ENCODE data around the gene PPM1F.

The PPM1F gene

DNA sequence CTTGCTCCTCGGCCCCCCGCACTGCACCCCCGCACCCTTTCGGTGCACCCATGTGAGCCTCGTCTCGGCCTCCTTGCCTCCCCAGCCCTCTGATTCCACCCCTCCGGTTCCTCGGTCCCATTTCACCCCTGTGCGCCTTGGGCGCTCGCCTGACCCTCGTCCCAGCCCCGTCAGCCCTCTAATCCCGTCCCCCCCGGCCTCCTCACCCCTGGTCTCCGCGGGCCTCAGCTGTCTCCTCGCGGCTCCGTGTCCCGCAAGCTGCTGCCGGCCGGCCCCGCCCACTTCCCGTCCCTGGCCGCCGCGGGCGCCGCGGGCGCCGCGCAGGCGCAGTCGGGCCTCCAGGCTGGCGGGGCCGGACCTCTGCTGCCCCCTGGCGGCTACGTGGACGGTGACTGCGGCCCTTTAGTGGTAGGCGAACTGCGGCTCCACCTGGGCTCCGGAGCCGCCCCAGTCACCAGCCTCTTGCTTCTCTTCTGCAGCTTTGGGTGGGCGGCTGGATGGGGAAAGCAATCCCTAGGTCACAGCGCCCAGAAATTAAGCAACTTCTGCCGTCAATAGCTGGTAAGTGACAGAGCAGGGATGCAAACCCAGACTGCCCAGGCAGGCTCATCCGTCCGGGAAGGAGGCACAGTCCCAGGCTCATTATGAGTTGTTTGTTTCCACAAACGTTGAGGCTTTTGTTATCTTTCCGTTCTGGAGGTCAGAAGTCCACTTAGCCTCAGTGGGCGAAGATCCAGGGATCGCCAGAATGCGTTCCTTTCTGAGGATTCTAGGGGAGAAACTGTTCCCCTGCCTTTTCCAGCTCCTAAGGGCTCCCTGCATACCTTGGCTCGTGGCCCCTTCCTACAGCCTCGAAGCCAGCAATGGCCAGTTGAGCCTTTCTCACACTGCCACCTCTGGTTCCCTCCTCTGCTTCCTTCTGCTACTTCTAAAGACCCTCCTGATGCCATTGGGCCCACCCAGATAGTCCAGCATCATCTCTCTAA lies at the start of gene PPM1F:
TSS of gene PPM1F (minus strand) at position 263 of the 986 bp plus-strand sequence. CDS start 6,800 bp downstream, outside the sequence.
- DNase-seq, result no peak

DNA sequence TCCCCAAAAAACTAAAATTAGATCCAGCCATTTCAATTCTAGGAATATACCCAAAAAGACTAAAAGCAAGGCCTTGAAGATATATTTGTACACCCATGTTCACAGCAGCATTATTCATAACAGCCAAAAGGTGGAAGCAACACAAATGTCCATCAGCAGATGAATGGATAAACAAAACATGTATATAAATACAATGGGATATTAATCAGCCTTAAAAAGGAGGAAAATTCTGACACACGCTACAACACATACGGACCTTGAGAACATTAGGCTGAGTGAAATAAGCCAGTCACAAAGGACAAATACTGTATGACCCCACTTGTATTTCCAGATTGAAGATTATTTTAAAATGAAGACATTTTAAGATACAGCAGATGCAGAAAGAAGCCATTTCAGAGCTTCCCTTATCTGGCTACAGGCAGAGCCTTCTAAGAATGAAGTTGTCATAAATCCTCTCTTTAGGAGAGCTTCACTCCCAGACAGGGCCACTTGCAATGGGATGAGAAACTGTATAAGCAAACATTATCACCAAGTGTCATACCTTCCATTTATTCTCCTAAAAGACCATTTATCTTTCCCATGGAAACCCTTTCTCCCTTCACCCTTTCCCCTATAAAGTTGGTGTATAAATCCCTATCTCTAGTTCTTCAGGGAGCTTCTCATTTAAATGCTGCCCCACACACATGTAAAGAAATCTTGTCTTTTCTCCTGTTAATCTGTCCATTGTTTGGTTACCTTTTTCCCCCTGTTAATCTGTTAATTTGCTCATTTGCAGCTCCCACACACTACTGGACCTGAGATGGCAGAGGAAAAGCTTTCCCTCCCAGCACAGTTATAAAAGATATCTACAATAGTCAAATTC lies 49.2 kb upstream of the PPM1F start:
- DNase-seq, result no peak

DNA sequence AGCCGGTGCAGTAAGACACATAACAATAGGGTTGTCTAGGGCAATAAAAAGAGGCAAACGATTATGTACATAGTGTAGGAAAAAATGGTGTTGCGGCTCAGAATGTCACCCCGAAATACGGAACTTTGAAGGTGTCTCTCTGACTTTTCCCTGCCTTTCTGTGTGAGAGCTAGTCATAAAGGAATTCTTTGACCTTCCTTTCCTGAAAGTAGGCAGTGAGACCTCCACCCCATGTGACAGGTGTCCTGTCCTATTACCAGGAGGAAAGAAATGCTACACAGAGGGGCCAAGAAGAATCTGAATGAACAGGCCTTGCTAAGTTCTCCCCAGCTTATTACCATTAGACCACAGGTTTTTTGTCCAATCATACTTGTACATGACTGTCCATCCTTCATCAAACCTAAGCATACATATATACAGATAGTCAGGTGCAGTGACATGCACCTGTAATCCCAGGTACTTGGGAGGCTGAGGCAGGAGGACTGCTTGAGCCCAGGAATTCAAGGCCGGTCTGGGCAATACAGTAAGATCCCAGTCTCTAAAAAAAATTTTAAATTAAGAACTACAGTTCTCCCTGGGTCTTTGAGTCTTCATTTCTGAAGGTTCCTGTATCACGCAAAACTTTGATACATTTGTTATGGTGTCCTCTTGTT lies 46.1 kb upstream of the PPM1F start:
- no peak for DNase-seq

- DNase-seq, result no peak
Measured at GRCh38 chr22:21996175-21996720, 43.6 kb upstream of the PPM1F start.

- no peak for DNase-seq
Measured at GRCh38 chr22:21995660-21996059, 43.0 kb upstream of the PPM1F start.

DNA sequence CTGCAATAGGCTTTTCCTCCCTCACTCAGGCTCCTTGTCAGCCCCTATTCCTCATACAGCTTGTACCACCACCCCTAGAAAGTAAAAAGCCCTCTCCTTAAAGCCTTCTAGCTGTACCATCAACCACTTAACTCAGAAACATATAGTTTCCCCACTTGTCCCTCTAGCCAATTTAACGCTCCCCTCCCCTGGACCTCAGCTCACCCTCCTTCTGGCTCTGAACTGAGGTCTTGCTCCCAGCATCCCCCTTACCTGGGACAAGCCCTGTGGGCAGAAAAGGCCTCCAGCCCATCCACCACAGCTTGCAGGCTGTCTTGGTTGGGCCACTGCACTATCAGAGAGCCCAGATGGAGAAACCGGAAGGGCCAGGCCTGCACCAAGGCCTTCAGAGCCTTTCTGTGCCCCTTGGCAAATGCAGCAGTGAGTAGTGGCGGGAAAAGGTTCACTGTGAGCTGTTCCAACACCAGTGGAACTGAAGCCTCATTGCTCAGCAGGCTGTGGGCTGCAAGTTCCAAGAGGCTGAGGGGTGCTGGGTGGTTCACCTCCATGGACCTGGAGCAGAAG lies 42.3 kb upstream of the PPM1F start:
- no peak for DNase-seq

GRCh38 chr22:21992593-21993237 lies 40.1 kb upstream of the PPM1F start:
- DNase-seq, result no peak

DNA sequence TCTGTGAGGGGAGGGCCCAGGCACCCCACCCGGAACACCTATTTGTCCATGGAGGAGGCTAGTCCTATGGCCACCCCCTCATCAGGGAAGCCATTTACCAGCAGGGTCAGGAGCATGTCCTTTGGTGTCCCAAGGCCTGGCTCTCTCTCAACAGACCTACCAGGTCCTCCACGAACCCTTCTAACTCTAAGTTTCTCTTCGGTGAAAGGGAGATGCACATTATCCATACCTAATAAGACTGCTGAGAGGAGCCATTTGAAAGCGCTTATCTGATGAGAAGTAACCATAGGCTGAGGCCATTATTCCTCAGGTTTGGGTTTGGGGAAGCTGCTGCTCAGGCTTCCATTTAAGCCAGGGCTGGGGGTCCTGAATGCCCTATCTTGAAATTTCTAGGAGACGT lies 39.1 kb upstream of the PPM1F start:
- no peak for DNase-seq

DNA sequence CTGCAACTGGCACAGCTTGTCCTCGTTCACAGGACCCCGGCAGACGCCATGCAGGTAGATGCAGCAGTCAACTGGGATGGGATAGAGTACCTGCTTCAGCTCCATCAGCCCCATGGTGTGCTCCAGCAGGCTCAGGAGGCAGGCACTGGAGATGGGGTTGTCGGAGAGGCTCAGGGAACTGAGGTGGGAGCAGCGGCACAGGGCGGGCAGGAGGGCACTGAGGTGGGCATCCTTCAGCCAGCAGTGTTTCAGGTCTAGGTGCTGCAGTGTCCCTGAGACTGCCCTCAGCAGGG lies 38.6 kb upstream of the PPM1F start:
- DNase-seq, result no peak

DNA sequence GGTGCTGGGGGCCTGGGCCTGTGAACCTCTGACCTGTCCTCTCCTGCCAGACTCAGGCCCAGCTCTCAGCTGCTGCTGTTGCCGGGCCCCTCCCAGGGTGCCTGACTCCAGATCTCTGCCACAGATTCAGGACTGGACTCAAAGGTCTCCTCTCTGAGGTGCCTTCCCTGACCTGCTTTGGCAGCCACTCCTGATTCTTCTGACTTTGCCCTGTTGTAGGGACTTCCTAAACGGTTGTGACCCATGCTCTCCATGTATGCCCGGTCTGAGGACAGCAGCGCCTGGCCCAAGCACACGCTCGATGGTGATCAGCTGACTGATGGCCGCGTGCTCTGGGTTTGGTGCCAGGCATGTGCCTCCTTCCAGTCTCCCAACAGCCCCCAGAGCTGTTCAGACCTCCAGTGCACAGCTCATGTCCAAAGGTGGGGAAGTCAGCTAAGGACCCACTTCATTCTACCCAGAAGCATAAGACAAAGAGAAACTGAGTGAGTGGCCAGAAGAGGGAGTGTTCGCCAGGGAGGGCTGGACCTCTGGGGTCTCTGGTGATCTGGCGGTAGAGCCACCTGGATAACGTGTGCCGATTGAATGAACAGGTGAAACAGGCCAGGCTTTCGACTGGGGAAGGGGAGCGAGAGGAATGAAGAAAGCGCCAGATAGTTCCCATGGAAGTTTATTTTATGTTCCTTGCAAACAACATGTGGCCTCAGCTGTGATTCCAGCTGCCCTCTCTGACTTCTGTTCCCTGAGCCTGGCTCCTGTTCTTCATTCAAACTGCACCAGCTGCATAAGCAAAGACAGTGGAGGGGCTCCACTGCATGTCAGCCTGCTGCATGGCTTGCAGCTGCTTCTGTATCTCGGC lies 38.0 kb upstream of the PPM1F start:
- DNase-seq, result no peak

- DNase-seq, result no peak
Measured at GRCh38 chr22:21989049-21989448, 36.4 kb upstream of the PPM1F start.

DNA sequence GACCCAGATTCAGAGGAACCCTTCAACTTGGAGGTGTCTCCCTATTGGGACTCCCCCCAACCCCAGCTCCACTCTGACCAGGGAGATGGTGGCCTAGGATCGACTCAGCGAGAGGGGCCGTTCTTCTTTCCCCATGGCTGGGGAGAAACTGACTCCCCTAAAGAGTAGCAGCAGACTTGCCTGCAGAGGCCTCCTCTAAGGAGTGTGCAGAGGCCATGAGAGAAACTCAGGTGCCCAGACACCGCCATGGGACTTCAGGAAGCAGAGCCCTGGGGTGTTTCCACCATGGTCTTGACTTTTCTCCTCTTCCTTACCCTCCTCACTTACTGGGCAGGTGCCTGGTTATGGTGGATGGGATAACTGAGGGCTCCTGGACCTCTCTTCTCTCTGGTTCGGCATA lies 32.6 kb upstream of the PPM1F start:
- no peak for DNase-seq

GRCh38 chr22:21984793-21985192 lies 32.1 kb upstream of the PPM1F start:
- DNase-seq, result no peak

DNA sequence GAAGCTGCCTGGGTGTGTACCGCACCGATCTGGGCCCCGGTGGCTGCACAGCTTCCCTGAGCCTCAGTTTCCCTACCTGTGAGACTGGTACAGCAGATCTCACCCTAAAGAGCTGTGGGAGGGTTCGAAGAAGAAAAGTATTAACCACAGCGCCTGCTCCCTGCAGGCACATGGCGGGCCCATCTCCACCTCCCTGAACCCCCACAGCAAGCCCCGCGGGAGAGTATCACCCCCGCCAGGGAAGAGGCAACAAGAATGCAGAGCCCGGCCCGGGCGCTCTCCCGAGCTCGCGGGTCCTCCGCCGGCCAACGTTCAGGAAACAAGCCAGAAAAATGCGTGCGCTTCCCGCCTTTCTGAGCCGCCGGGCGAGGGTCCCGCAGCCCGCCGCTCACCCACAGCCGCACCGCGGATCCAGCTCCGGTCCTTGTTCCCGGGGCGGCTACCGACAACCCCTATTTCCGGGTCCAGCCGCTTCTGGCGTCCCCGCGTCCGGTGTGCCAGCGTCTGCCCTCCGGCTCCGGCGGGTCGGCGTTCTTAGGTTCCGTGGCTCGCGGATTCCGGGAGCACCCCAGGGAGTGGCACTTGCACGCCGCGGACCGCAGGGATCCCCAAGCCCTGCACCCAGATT lies 29.8 kb upstream of the PPM1F start, which contains the start of gene TOP3B:
TSS of gene TOP3B (minus strand) at position 450 of the 628 bp plus-strand sequence. CDS start 7,078 bp downstream, outside the sequence.
- peak; percentile 57 for DNase-seq

GRCh38 chr22:21981874-21982273 lies 29.2 kb upstream of the PPM1F start:
- DNase-seq, result no peak

DNA sequence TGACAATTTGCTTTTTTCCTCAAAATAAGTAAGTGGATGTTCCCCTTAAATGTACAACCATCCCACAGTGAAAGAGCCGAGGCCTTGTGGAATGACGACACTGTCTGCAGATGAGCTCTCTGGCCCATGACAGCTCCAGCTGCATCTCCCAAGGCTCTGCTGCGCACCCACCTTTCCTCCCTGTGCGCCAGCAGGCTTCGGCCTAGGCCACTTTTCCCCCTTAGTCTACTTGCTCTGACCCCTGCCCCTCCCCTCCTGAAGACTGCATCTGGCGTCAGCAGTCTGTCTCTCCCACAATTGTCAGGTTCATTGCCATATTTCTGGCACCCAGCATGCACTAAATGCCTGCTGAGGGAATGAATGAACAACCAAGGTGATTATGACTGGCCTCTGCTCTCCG lies 27.9 kb upstream of the PPM1F start:
- DNase-seq, result no peak

- DNase-seq, result no peak
Measured at GRCh38 chr22:21978564-21979386, 26.1 kb upstream of the PPM1F start.

- DNase-seq, result no peak
Measured at GRCh38 chr22:21977814-21978213, 25.2 kb upstream of the PPM1F start.

GRCh38 chr22:21975854-21976345 lies 23.3 kb upstream of the PPM1F start:
- DNase-seq, result no peak
